Hepatocyte (in vitro differentiated cells): ENCODE results near the gene ANO10.

Experiments
- CTCF ChIP-seq: fragments of 200-600 bp; sonication (generic); IDR thresholded peaks from 2 replicates; pipeline ENCODE4 v1.5.1; 2016; ENCODE audit warnings: antibody characterized with exemption, mild to moderate bottlenecking; ENCODE audit not compliant: poor library complexity
- EZH2 ChIP-seq: fragments of 200-600 bp; sonication (generic); IDR thresholded peaks from 2 replicates; pipeline ENCODE4 v1.6.1; 2016; ENCODE audit warnings: antibody characterized with exemption, mild to moderate bottlenecking, borderline replicate concordance
- EZH2phosphoT487 ChIP-seq: fragments of 200-600 bp; sonication (generic); IDR thresholded peaks from one replicate; pipeline ENCODE4 v1.6.1; 2018; ENCODE audit warnings: antibody characterized with exemption, mild to moderate bottlenecking, low read depth, moderate library complexity; ENCODE audit not compliant: unreplicated experiment, severe bottlenecking

GRCh38 chr3:43362961-43363360 is 258.9 kb downstream of the ANO10 start:
- no peak for TF ChIP-seq CTCF
- TF ChIP-seq EZH2: no peak
- no peak for TF ChIP-seq EZH2phosphoT487
